AG09319 (cell line): ENCODE data around the gene KCTD15.

Experiments
- DNase-seq: peaks from one replicate; pipeline ENCODE4 v3.0.0-alpha.2; 2010; ENCODE audit warnings: low read depth; ENCODE audit errors: extremely low read depth
- CTCF ChIP-seq: IDR thresholded peaks from 2 replicates; pipeline ENCODE4 v1.5.1; 2011; ENCODE audit warnings: low read depth, mild to moderate bottlenecking, inconsistent platforms, low read length, moderate library complexity

The KCTD15 gene

GRCh38 chr19:33811246-33811645, 14.6 kb downstream of the KCTD15 start:
- no peak for DNase-seq
- no peak for TF ChIP-seq CTCF

GRCh38 chr19:33811736-33812387, 15.2 kb downstream of the KCTD15 start:
- TF ChIP-seq CTCF: no peak
- DNase-seq: no peak

GRCh38 chr19:33812388-33813330, 16.0 kb downstream of the KCTD15 start:
- TF ChIP-seq CTCF: no peak
- DNase-seq: no peak

- no peak for TF ChIP-seq CTCF
- DNase-seq: no peak
Measured at GRCh38 chr19:33813391-33814101, 16.9 kb downstream of the KCTD15 start.

- no peak for DNase-seq
- no peak for TF ChIP-seq CTCF
Measured at GRCh38 chr19:33814181-33815165, 17.8 kb downstream of the KCTD15 start.

- no peak for TF ChIP-seq CTCF
- DNase-seq: no peak
Measured at GRCh38 chr19:33815380-33816340, 19.0 kb downstream of the KCTD15 start.
